HepG2 (cell line): ENCODE results near the gene RPP25L. TPM values are rescaled to one million over a fixed set of nuclear protein-coding genes. Genes with fewer than 3 reads are reported as not detected.

Experiments used
- FOXP1 ChIP-seq, 2 experiments: fragments of 450-650 bp in 1 of 2; IDR thresholded peaks; 2 replicates each; pipeline ENCODE4 v1.6.1; 2017 to 2018; ENCODE audit warnings: antibody characterized with exemption in 1 of 2
- HDAC2 ChIP-seq: sonication (generic); formaldehyde crosslinking; IDR thresholded peaks from 2 replicates; pipeline ENCODE4 v1.4.0; 2020; ENCODE audit warnings: missing genetic modification reagents
- NFIC ChIP-seq: IDR thresholded peaks from 2 replicates; pipeline ENCODE4 v1.6.1; 2012; ENCODE audit warnings: mild to moderate bottlenecking, low read length, inconsistent platforms
- NFYC ChIP-seq: IDR thresholded peaks from 2 replicates; pipeline ENCODE4 v1.6.1; 2016; ENCODE audit warnings: missing genetic modification reagents, missing compliant biosample characterization
- NR2F6 ChIP-seq, 2 experiments: IDR thresholded peaks; 2 replicates each; pipeline ENCODE4 v1.6.1; 2016; ENCODE audit warnings: antibody characterized with exemption in 1 of 2, mild to moderate bottlenecking in 1 of 2
- RARA ChIP-seq: IDR thresholded peaks from 2 replicates; pipeline ENCODE4 v1.6.1; 2016; ENCODE audit warnings: missing genetic modification reagents, missing compliant biosample characterization
- RBFOX2 ChIP-seq: fragments of 200-400 bp; formaldehyde crosslinking; IDR thresholded peaks from 2 replicates; pipeline ENCODE4 v1.6.1; 2017; ENCODE audit warnings: low read depth, mild to moderate bottlenecking, low read length
- SP5 ChIP-seq: IDR thresholded peaks from 2 replicates; pipeline ENCODE4 v1.6.1; 2016; ENCODE audit warnings: low read depth, borderline replicate concordance
- TAF1 ChIP-seq: sonication (generic); formaldehyde crosslinking; IDR thresholded peaks from 2 replicates; pipeline ENCODE4 v1.4.0; 2020; ENCODE audit warnings: missing genetic modification reagents
- ZNF264 ChIP-seq: sonication (generic); formaldehyde crosslinking; IDR thresholded peaks from 2 replicates; pipeline ENCODE4 v1.4.0; 2020; ENCODE audit warnings: missing genetic modification reagents
- ZNF33B ChIP-seq: sonication (generic); formaldehyde crosslinking; IDR thresholded peaks from 2 replicates; pipeline ENCODE4 v1.5.1; 2020; ENCODE audit warnings: mild to moderate bottlenecking, missing genetic modification reagents
- ZNF552 ChIP-seq: sonication (generic); formaldehyde crosslinking; IDR thresholded peaks from 2 replicates; pipeline ENCODE4 v1.9.0; 2022; ENCODE audit warnings: missing genetic modification reagents, mild to moderate bottlenecking, borderline replicate concordance
- ZNF713 ChIP-seq: sonication (generic); formaldehyde crosslinking; IDR thresholded peaks from 2 replicates; pipeline ENCODE4 v1.4.0; 2020; ENCODE audit warnings: mild to moderate bottlenecking, missing genetic modification reagents
- ZSCAN29 ChIP-seq: sonication (generic); formaldehyde crosslinking; conservative IDR thresholded peaks from 2 replicates; pipeline ENCODE4 v1.4.0; 2020; ENCODE audit warnings: mild to moderate bottlenecking, missing genetic modification reagents
- polyA plus RNA-seq, 8 experiments: library from polyadenylated mRNA; depleted of rRNA in 3 of 8; stranded (reverse) in 7 of 8; unstranded in 1 of 8; fragments of >200 nt; fragmentation: Illumina TruSeq in 4 of 8; extraction: Trizol in 4 of 8; gene quantifications; 2 replicates each; pipeline versions ENCODE4 v1.2.1 to v1.2.3, GENCODE V29; 2011 to 2016; ENCODE audit warnings: low read depth in 4 of 8, missing spikeins in 1 of 8, mixed read lengths in 1 of 8; ENCODE audit not compliant: insufficient read depth in 1 of 8
- total RNA-seq, 5 experiments: library from RNA; depleted of rRNA; stranded (reverse); fragments of >200 nt; fragmentation: Illumina TruSeq; extraction: Trizol; gene quantifications; 2 replicates each; pipeline ENCODE4 v1.2.3, GENCODE V29; 2016; ENCODE audit warnings: low read depth in 1 of 5
- TF ChIP-seq, protein P1 (sequence below): sonication (generic); formaldehyde crosslinking; IDR thresholded peaks from 2 replicates; pipeline ENCODE4 v1.4.0; 2020; ENCODE audit warnings: missing genetic modification reagents, low read depth, mild to moderate bottlenecking, borderline replicate concordance
- TF ChIP-seq, protein P2 (sequence below): sonication (generic); formaldehyde crosslinking; IDR thresholded peaks from 2 replicates; pipeline ENCODE4 v1.4.0; 2020; ENCODE audit warnings: missing genetic modification reagents
- TF ChIP-seq, protein P3 (sequence below): sonication (generic); formaldehyde crosslinking; conservative IDR thresholded peaks from 2 replicates; pipeline ENCODE4 v1.4.0; 2020; ENCODE audit warnings: missing genetic modification reagents
- TF ChIP-seq, protein P4 (sequence below): sonication (generic); formaldehyde crosslinking; IDR thresholded peaks from 2 replicates; pipeline ENCODE4 v1.4.0; 2020; ENCODE audit warnings: missing genetic modification reagents

Gene RPP25L
- total and polyA plus RNA-seq, 2 of the 13 experiments (the other 11 are each of a cell fraction or from before 2014, with no cell fraction given): 24.5 to 27.3 TPM

DNA sequence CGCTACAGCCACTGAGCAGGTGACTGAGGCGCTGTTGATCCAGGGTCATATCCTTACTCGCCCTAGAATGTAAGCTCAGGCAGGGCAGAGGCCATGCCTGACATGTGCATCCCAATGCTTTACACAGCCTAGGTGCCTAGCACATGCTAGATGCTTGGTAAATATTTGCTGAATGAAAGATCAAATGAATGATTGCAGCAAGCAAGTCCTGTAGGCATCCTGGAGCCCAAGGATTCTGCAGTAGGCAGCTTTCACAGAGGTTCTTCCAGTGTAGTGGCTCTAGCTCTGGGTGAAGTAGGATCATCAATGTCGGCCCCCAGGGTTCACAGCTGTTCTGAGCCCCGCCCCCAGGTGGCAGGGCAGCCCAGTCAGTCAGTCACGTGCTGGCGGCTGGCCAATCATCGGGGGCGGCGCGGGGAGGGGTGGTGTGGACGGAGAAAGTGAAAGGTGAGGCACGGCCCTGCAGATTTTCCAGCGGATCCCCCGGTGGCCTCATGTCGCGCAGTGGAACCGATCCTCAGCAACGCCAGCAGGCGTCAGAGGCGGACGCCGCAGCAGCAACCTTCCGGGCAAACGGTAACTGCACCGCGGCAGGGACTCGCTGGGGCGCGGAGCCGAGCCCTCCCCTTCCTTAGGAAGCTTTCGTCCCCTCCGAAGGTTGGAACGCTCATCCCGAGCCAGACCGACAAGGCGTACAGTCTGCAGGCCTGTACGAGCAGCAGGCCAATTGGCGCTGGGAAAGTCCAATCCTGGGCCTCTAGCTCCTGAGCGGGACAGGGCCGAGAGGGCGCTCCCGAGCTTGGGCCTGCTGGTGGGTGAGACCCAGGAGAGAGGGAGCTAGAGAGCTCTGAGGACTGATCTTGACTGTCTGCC is 34.5 kb upstream of the RPP25L start, which contains the start of gene GALT (continued):
- TF ChIP-seq, protein P1, sequence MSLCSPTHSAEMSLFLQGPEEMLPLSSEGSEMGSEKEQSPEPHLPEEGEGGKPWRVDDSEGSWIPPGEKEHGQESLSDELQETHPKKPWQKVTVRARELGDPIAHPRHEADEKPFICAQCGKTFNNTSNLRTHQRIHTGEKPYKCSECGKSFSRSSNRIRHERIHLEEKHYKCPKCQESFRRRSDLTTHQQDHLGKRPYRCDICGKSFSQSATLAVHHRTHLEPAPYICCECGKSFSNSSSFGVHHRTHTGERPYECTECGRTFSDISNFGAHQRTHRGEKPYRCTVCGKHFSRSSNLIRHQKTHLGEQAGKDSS (CRISPR knock-in tag): peak; percentile 55; the same call in 1 of the 2 replicates
- TF ChIP-seq, protein P2, sequence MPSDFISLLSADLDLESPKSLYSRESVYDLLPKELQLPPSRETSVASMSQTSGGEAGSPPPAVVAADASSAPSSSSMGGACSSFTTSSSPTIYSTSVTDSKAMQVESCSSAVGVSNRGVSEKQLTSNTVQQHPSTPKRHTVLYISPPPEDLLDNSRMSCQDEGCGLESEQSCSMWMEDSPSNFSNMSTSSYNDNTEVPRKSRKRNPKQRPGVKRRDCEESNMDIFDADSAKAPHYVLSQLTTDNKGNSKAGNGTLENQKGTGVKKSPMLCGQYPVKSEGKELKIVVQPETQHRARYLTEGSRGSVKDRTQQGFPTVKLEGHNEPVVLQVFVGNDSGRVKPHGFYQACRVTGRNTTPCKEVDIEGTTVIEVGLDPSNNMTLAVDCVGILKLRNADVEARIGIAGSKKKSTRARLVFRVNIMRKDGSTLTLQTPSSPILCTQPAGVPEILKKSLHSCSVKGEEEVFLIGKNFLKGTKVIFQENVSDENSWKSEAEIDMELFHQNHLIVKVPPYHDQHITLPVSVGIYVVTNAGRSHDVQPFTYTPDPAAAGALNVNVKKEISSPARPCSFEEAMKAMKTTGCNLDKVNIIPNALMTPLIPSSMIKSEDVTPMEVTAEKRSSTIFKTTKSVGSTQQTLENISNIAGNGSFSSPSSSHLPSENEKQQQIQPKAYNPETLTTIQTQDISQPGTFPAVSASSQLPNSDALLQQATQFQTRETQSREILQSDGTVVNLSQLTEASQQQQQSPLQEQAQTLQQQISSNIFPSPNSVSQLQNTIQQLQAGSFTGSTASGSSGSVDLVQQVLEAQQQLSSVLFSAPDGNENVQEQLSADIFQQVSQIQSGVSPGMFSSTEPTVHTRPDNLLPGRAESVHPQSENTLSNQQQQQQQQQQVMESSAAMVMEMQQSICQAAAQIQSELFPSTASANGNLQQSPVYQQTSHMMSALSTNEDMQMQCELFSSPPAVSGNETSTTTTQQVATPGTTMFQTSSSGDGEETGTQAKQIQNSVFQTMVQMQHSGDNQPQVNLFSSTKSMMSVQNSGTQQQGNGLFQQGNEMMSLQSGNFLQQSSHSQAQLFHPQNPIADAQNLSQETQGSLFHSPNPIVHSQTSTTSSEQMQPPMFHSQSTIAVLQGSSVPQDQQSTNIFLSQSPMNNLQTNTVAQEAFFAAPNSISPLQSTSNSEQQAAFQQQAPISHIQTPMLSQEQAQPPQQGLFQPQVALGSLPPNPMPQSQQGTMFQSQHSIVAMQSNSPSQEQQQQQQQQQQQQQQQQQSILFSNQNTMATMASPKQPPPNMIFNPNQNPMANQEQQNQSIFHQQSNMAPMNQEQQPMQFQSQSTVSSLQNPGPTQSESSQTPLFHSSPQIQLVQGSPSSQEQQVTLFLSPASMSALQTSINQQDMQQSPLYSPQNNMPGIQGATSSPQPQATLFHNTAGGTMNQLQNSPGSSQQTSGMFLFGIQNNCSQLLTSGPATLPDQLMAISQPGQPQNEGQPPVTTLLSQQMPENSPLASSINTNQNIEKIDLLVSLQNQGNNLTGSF (CRISPR knock-in tag): no peak
- TF ChIP-seq HDAC2 (peak; percentile 62; the same call in 1 of the 2 replicates), FOXP1 (IDR thresholded peaks at IDR 0.05) (no peak), FOXP1 (CRISPR knock-in tag; IDR thresholded peaks at IDR 0.05) (0 out of 2 replicates have a peak, but pooled peaks have one; percentile 13), RBFOX2 (peak; percentile 93), ZNF713 (no peak), RARA (CRISPR knock-in tag) (peak; percentile 55), TAF1 (CRISPR knock-in tag) (peak; percentile 90), ZNF33B (peak; percentile 68), ZSCAN29 (0 out of 2 replicates have a peak, but pooled peaks have one; percentile 37), NR2F6 (IDR thresholded peaks at IDR 0.05) (peak; percentile 40; the same call in 1 of the 2 replicates), NR2F6 (CRISPR knock-in tag; IDR thresholded peaks at IDR 0.05) (peak; percentile 51), ZNF552 (CRISPR knock-in tag) (peak; percentile 87), NFIC (no peak), NFYC (peak; percentile 95), ZNF264 (CRISPR knock-in tag) (no peak; the same call in 1 of the 2 replicates), SP5 (CRISPR knock-in tag) (peak; percentile 59; the same call in 1 of the 2 replicates)
- TF ChIP-seq, protein P3, sequence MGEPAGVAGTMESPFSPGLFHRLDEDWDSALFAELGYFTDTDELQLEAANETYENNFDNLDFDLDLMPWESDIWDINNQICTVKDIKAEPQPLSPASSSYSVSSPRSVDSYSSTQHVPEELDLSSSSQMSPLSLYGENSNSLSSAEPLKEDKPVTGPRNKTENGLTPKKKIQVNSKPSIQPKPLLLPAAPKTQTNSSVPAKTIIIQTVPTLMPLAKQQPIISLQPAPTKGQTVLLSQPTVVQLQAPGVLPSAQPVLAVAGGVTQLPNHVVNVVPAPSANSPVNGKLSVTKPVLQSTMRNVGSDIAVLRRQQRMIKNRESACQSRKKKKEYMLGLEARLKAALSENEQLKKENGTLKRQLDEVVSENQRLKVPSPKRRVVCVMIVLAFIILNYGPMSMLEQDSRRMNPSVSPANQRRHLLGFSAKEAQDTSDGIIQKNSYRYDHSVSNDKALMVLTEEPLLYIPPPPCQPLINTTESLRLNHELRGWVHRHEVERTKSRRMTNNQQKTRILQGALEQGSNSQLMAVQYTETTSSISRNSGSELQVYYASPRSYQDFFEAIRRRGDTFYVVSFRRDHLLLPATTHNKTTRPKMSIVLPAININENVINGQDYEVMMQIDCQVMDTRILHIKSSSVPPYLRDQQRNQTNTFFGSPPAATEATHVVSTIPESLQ (CRISPR knock-in tag): no peak
- TF ChIP-seq, protein P4, sequence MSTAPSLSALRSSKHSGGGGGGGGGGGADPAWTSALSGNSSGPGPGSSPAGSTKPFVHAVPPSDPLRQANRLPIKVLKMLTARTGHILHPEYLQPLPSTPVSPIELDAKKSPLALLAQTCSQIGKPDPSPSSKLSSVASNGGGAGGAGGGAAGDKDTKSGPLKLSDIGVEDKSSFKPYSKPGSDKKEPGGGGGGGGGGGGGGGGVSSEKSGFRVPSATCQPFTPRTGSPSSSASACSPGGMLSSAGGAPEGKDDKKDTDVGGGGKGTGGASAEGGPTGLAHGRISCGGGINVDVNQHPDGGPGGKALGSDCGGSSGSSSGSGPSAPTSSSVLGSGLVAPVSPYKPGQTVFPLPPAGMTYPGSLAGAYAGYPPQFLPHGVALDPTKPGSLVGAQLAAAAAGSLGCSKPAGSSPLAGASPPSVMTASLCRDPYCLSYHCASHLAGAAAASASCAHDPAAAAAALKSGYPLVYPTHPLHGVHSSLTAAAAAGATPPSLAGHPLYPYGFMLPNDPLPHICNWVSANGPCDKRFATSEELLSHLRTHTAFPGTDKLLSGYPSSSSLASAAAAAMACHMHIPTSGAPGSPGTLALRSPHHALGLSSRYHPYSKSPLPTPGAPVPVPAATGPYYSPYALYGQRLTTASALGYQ (CRISPR knock-in tag): 0 out of 2 replicates have a peak, but pooled peaks have one; percentile 15
